Aorta (tissue), 5 donors: ENCODE measurements around the gene DDX42. TPM values are rescaled to one million over a fixed set of nuclear protein-coding genes. Genes with fewer than 3 reads are reported as not detected.

ENCODE experiments used
- ATAC-seq: fragments of 200-7000 bp; cut with Tn5 transposase; one replicate; pipeline ENCODE4 v1.9.1; 2022; ENCODE audit warnings: moderate library complexity; ENCODE audit not compliant: low FRiP score
- DNase-seq, 2 donors: peaks; one replicate each; pipeline ENCODE4 v3.0.0-alpha.2; 2020
- H3K27ac ChIP-seq, 2 donors: one replicate each; pipeline ENCODE4 v1.5.1; 2013; ENCODE audit warnings: low read length in 2 of 2, mild to moderate bottlenecking in 2 of 2, moderate library complexity in 2 of 2, control low read depth in 1 of 2, inconsistent platforms in 1 of 2, low read depth in 1 of 2
- H3K27me3 ChIP-seq, 2 donors: one replicate each; pipeline ENCODE4 v1.6.1; 2013; ENCODE audit warnings: control low read depth in 1 of 2, low read length in 1 of 2, mild to moderate bottlenecking in 1 of 2, moderate library complexity in 1 of 2; ENCODE audit not compliant: insufficient read depth in 2 of 2, control insufficient read depth in 1 of 2
- H3K36me3 ChIP-seq, 2 donors: one replicate each; pipeline ENCODE4 v1.6.1; 2013; ENCODE audit warnings: control low read depth in 1 of 2, low read length in 1 of 2, mild to moderate bottlenecking in 1 of 2; ENCODE audit not compliant: insufficient read depth in 2 of 2, control insufficient read depth in 1 of 2
- H3K4me1 ChIP-seq, 2 donors: one replicate each; pipeline ENCODE4 v1.6.1; 2013; ENCODE audit warnings: low read length in 2 of 2, control low read depth in 1 of 2, mild to moderate bottlenecking in 1 of 2, moderate library complexity in 1 of 2; ENCODE audit not compliant: insufficient read depth in 2 of 2, control insufficient read depth in 1 of 2
- H3K4me3 ChIP-seq, 2 donors: one replicate each; pipeline ENCODE4 v1.5.1; 2013; ENCODE audit warnings: low read length in 2 of 2, control low read depth in 1 of 2, mild to moderate bottlenecking in 1 of 2
- H3K9me3 ChIP-seq: one replicate; pipeline ENCODE4 v1.6.1; 2013; ENCODE audit warnings: mild to moderate bottlenecking, low read length; ENCODE audit not compliant: control insufficient read depth
- WGBS, 2 donors: extraction: QIAGEN DNeasy Blood & Tissue Kit; methylation state at CpG; one replicate each; pipeline ENCODE4 v1.1.7; 2013; 5-methylcytosine and 5-hydroxymethylcytosine counted together
- intact Hi-C, 2 donors: fragments of 100-400 bp; cut with DNase I; formaldehyde crosslinking; loops; one replicate each; pipeline versions ENCODE4 v1.14.2 to v1.15.0; 2022
- polyA plus RNA-seq, 2 donors: library from polyadenylated mRNA; stranded (reverse); fragments of 200-250 nt; gene quantifications; one replicate each; pipeline ENCODE4 v1.2.3, GENCODE V29; 2013
- total RNA-seq, 2 donors: library from RNA; stranded (reverse); fragmentation: NEBNext Ultra II Directional; extraction: Animal tissue kit (Norgen Biotek cat#: 25700); gene quantifications; one replicate each; pipeline ENCODE4 v1.2.1, GENCODE V29; 2021
- donor health status: healthy with polysubstance abuse.
- donor health status: Bipolar disorder and iron deficiency.
- donor health status: DM: no; HTN: no; CAD: no.
- donor health status: DM: no; HTN: no; CAD: no.
- donor health status: DM: yes; HTN: yes; CAD: no.

DDX42 gene
- total and polyA plus RNA-seq, 4 donors = 63.7 to 136 (median 105) TPM

- 75 to 80% methylated on average over 8 of the region's 8 CpGs for WGBS, 2 donors
- intact Hi-C loops = no loop called here
- no peaks in the 10 kb centered on the region for H3K9me3 ChIP-seq
- H3K27me3 ChIP-seq = no peaks in the 10 kb centered on the region
- DNase-seq (no peak), ATAC-seq (no peak)
- H3K36me3 ChIP-seq = peaks cover 6 to 19% of the 10 kb centered on the region in 2 donors
- H3K4me3 ChIP-seq = no peak overlapping the region
- H3K27ac ChIP-seq = no peak overlapping the region
- no peaks in the 10 kb centered on the region for H3K4me1 ChIP-seq
These were observed 57.5 kb downstream of the DDX42 start for GRCh38 chr17:63831505-63831904.

- H3K27me3 ChIP-seq = no peaks in the 10 kb centered on the region
- no peak for ATAC-seq
- no peak overlapping the region for H3K27ac ChIP-seq
- intact Hi-C loops = no loop called here
- H3K36me3 ChIP-seq = peaks cover 6 to 19% of the 10 kb centered on the region in 2 donors
- H3K9me3 ChIP-seq = no peaks in the 10 kb centered on the region
- H3K4me3 ChIP-seq = no peak overlapping the region
- no peaks in the 10 kb centered on the region for H3K4me1 ChIP-seq
- WGBS, 2 donors = 79 to 83% methylated on average over 5 of the region's 5 CpGs
- no peak for DNase-seq
These were observed 58.0 kb downstream of the DDX42 start for GRCh38 chr17:63832014-63832413.

GRCh38 chr17:63832455-63832854 is 58.5 kb downstream of the DDX42 start:
- H3K27me3 ChIP-seq = no peaks in the 10 kb centered on the region
- 63 to 71% methylated on average over 2 of the region's 2 CpGs for WGBS, 2 donors
- H3K4me3 ChIP-seq = no peak overlapping the region
- ATAC-seq (no peak), DNase-seq (no peak)
- intact Hi-C loops = no loop called here
- H3K4me1 ChIP-seq = no peaks in the 10 kb centered on the region
- peaks cover 6 to 19% of the 10 kb centered on the region in 2 donors for H3K36me3 ChIP-seq
- H3K27ac ChIP-seq = no peak overlapping the region
- H3K9me3 ChIP-seq = no peaks in the 10 kb centered on the region

- Histone ChIP-seq H3K4me3 (no peak overlapping the region), H3K9me3 (no peaks in the 10 kb centered on the region), H3K27ac (no peak overlapping the region), H3K36me3 (peaks cover 6 to 19% of the 10 kb centered on the region in 2 donors), H3K27me3 (no peaks in the 10 kb centered on the region), H3K4me1 (no peaks in the 10 kb centered on the region)
- no peak for DNase-seq
- no peak for ATAC-seq
- intact Hi-C loops = no loop called here
- WGBS, 2 donors = 79 to 81% methylated on average over 14 of the region's 14 CpGs
These were observed 59.2 kb downstream of the DDX42 start for GRCh38 chr17:63833026-63833740.

- peaks cover 6 to 19% of the 10 kb centered on the region in 2 donors for H3K36me3 ChIP-seq
- no peaks in the 10 kb centered on the region for H3K4me1 ChIP-seq
These were observed 59.9 kb downstream of the DDX42 start for GRCh38 chr17:63833741-63834373.

GRCh38 chr17:63834431-63835166 is 60.6 kb downstream of the DDX42 start:
- H3K27me3 ChIP-seq = no peaks in the 10 kb centered on the region
- no peaks in the 10 kb centered on the region for H3K4me1 ChIP-seq
- H3K36me3 ChIP-seq = peaks cover 6 to 19% of the 10 kb centered on the region in 2 donors
- 34 to 35% methylated on average over 13 of the region's 13 CpGs for WGBS, 2 donors
- DNase-seq (peak in 1 of 2 donors; percentile 71), ATAC-seq (no peak)
- H3K27ac ChIP-seq = no peak overlapping the region
- H3K9me3 ChIP-seq = no peaks in the 10 kb centered on the region
- intact Hi-C loops = no loop called here
- no peak overlapping the region for H3K4me3 ChIP-seq

More at GRCh38 chr17:63833741-63834373, 59.9 kb downstream of the DDX42 start:
- ATAC-seq (no peak), DNase-seq (no peak)
- 86 to 87% methylated on average over 15 of the region's 15 CpGs for WGBS, 2 donors
- Histone ChIP-seq H3K4me3 (no peak overlapping the region), H3K27me3 (no peaks in the 10 kb centered on the region), H3K27ac (no peak overlapping the region), H3K9me3 (no peaks in the 10 kb centered on the region)
- intact Hi-C loops = no loop called here

GRCh38 chr17:63835167-63835720 is 61.3 kb downstream of the DDX42 start:
- H3K4me3 ChIP-seq = no peak overlapping the region
- no peak for ATAC-seq
- no peaks in the 10 kb centered on the region for H3K4me1 ChIP-seq
- no peaks in the 10 kb centered on the region for H3K9me3 ChIP-seq
- DNase-seq = peak in 1 of 2 donors; percentile 55
- H3K27ac ChIP-seq = no peak overlapping the region
- intact Hi-C loops = no loop called here
- WGBS, 2 donors = 83 to 85% methylated on average over 9 of the region's 9 CpGs
- H3K27me3 ChIP-seq = no peaks in the 10 kb centered on the region
- peaks cover 6 to 17% of the 10 kb centered on the region in 2 donors for H3K36me3 ChIP-seq

GRCh38 chr17:63836811-63837210 is 62.8 kb downstream of the DDX42 start:
- Histone ChIP-seq H3K27me3 (no peaks in the 10 kb centered on the region), H3K9me3 (no peaks in the 10 kb centered on the region), H3K27ac (no peak overlapping the region), H3K4me1 (peaks cover 0 to 4% of the 10 kb centered on the region in 2 donors), H3K36me3 (peaks cover 6 to 12% of the 10 kb centered on the region in 2 donors), H3K4me3 (no peak overlapping the region)
- intact Hi-C loops = no loop called here
- DNase-seq (peak in 1 of 2 donors; percentile 65), ATAC-seq (no peak)
- WGBS, 2 donors = 94 to 95% methylated on average over 7 of the region's 7 CpGs
